Measurements from ENCODE around the gene SIN3B. TPM values are rescaled to one million over a fixed set of nuclear protein-coding genes. Genes with fewer than 3 reads are reported as not detected.

The SIN3B gene
- total RNA-seq, 3 donors from 2014 or later (not counting 1 experiment from before 2014, with no cell fraction given) = 58.4 to 70.1 (median 60.2) TPM

DNA sequence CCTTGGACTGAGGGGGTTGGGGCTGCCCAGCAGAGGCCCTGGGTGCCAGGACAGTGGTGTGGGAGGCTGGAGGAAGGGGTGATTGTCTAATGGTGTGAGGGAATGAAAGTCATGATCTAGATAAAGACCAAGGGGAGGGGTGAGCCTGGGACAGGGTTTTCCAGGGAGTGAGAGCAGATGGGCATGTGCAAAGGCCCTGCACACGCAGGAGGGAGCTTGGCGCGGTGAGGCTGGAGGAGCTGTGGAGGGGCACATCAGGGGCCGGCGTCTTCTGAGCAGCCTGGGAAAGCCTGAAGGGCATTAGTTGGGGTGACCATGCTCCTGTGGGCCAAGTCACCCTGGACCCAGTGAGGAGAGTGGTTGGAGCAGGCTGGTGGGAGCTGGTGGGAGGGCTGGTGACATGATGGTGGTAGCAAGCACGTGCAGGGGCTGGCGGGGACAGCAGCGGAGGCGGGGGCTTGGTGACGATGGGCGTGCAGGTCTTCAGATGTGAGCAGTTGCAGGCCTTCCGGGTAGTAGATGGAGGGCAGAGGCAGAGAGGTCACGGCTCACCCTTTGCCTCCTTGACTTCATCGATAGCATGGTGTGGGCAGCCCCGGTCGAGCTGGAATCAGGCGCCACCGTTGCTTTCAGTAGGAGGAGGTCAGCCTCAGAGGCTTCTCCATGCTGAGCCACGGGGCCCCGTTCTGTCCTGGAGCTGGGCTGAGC, 39.4 kb downstream of the SIN3B start:
- Mint-ChIP-seq H3K27me3 (ENCODE audit: low read depth in 2 of 2) (no peaks in the 10 kb centered on the region), H3K4me3 (no peak overlapping the region), H3K9me3 (no peaks in the 10 kb centered on the region), H3K36me3 (no peaks in the 10 kb centered on the region), H3K27ac (no peak overlapping the region), H3K4me1 (peaks cover 0 to 6% of the 10 kb centered on the region in 2 donors)
- ATAC-seq = no peak
- Histone ChIP-seq H3K4me3 (ENCODE audit: low read length) (no peak overlapping the region), H3K4me1 (ENCODE audit: control insufficient read depth, insufficient read depth, low read length) (no peaks in the 10 kb centered on the region), H3K27me3 (ENCODE audit: control insufficient read depth, insufficient read depth, low read length) (no peaks in the 10 kb centered on the region), H3K27ac (ENCODE audit: low read length) (no peak overlapping the region), H3K9me3 (ENCODE audit: control insufficient read depth, insufficient read depth, low read length) (no peaks in the 10 kb centered on the region), H3K36me3 (ENCODE audit: control insufficient read depth, insufficient read depth, low read length) (peaks cover 62% of the 10 kb centered on the region)
- TF ChIP-seq, protein P1, sequence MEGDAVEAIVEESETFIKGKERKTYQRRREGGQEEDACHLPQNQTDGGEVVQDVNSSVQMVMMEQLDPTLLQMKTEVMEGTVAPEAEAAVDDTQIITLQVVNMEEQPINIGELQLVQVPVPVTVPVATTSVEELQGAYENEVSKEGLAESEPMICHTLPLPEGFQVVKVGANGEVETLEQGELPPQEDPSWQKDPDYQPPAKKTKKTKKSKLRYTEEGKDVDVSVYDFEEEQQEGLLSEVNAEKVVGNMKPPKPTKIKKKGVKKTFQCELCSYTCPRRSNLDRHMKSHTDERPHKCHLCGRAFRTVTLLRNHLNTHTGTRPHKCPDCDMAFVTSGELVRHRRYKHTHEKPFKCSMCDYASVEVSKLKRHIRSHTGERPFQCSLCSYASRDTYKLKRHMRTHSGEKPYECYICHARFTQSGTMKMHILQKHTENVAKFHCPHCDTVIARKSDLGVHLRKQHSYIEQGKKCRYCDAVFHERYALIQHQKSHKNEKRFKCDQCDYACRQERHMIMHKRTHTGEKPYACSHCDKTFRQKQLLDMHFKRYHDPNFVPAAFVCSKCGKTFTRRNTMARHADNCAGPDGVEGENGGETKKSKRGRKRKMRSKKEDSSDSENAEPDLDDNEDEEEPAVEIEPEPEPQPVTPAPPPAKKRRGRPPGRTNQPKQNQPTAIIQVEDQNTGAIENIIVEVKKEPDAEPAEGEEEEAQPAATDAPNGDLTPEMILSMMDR (IDR thresholded peaks at IDR 0.05) = no peak
- intact Hi-C loops (cut with micrococcal nuclease) = no loop called here
- WGBS (ENCODE audit: insufficient coverage) = 98% methylated on average over 20 of the region's 20 CpGs
- DNase-seq = no peak

- Histone ChIP-seq H3K36me3 (ENCODE audit: control insufficient read depth, insufficient read depth, low read length) (peaks cover 61% of the 10 kb centered on the region), H3K4me3 (ENCODE audit: low read length) (no peak overlapping the region), H3K27ac (ENCODE audit: low read length) (no peak overlapping the region), H3K27me3 (ENCODE audit: control insufficient read depth, insufficient read depth, low read length) (no peaks in the 10 kb centered on the region), H3K4me1 (ENCODE audit: control insufficient read depth, insufficient read depth, low read length) (peaks cover 6% of the 10 kb centered on the region), H3K9me3 (ENCODE audit: control insufficient read depth, insufficient read depth, low read length) (peaks cover 3% of the 10 kb centered on the region)
- H3K36me3 Mint-ChIP-seq = peaks cover 5% of the 10 kb centered on the region
- peaks cover 8 to 14% of the 10 kb centered on the region in 2 donors for H3K4me1 Mint-ChIP-seq
- peaks cover 0 to 3% of the 10 kb centered on the region in 2 donors for H3K9me3 Mint-ChIP-seq
- DNase-seq (no peak), ATAC-seq (no peak)
- H3K4me3 Mint-ChIP-seq = no peak overlapping the region
- TF ChIP-seq, protein P1 (IDR thresholded peaks at IDR 0.05) = no peak
- H3K27me3 Mint-ChIP-seq (ENCODE audit: low read depth in 2 of 2) = no peaks in the 10 kb centered on the region
- no peak overlapping the region for H3K27ac Mint-ChIP-seq
- WGBS (ENCODE audit: insufficient coverage) = 98% methylated on average over 30 of the region's 30 CpGs
- intact Hi-C loops (cut with micrococcal nuclease) = no loop called here
Observed at GRCh38 chr19:16869331-16869972, 40.3 kb downstream of the SIN3B start.

DNA sequence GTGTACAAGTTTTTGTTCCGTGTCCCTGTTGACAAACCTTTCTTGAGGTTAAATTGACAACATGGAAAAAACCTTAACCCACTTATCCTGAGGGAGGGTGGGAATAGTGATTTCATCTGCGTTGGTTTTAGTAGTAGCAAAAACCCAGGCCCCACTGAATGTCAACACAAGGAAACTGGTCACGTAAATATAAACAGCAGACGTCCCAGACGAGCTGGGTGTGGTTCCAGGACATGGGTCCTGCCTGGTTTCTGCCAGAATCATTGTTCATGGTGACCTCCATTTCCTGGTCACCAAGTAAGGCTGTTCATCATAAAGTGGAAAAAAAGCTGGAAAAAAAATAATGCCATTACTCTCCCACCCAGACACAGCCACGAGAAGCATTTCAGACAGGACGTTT, 42.7 kb downstream of the SIN3B start:
- Mint-ChIP-seq H3K4me3 (no peak overlapping the region), H3K9me3 (peaks cover 0 to 9% of the 10 kb centered on the region in 2 donors), H3K27me3 (ENCODE audit: low read depth in 2 of 2) (no peaks in the 10 kb centered on the region), H3K27ac (no peak overlapping the region), H3K4me1 (peaks cover 15 to 33% of the 10 kb centered on the region in 2 donors), H3K36me3 (peaks cover 10% of the 10 kb centered on the region)
- peaks cover 4% of the 10 kb centered on the region for H3K9me3 ChIP-seq (ENCODE audit: control insufficient read depth, insufficient read depth, low read length)
- 86% methylated on average over 5 of the region's 7 CpGs for WGBS (ENCODE audit: insufficient coverage)
- peaks cover 46% of the 10 kb centered on the region for H3K36me3 ChIP-seq (ENCODE audit: control insufficient read depth, insufficient read depth, low read length)
- intact Hi-C loops (cut with micrococcal nuclease) = no loop called here
- H3K4me3 ChIP-seq (ENCODE audit: low read length) = no peak overlapping the region
- TF ChIP-seq, protein P1 (IDR thresholded peaks at IDR 0.05) = no peak
- ATAC-seq = no peak
- H3K4me1 ChIP-seq (ENCODE audit: control insufficient read depth, insufficient read depth, low read length) = peaks cover 19% of the 10 kb centered on the region
- H3K27me3 ChIP-seq (ENCODE audit: control insufficient read depth, insufficient read depth, low read length) = no peaks in the 10 kb centered on the region
- no peak for DNase-seq
- no peak overlapping the region for H3K27ac ChIP-seq (ENCODE audit: low read length)
